NCI-H1436 (cell line): ENCODE results near the gene YDJC.
A peak's percentile ranks its signal among the peaks of the same experiment; 100 is the strongest.
"Not testable (repeated sequence)": the region's sequence is repeated elsewhere in the genome, so short reads cannot be mapped to it uniquely, and the experiment has no call there.

Experiments used
- DNase-seq: peaks from one replicate; lab custom pipeline; 2025; lab: John Stamatoyannopoulos, UW

The YDJC gene

GRCh38 chr22:21629255-21630149 is at the start of gene YDJC:
Gene YDJC, minus strand, starts transcription at chr22:21630022. Its CDS starts 8 bp downstream, at chr22:21630014.
- DNase-seq, result peak; percentile 93

- no peak for DNase-seq
Observed at GRCh38 chr22:21679383-21679782, 49.6 kb upstream of the YDJC start.

GRCh38 chr22:21678842-21679241 is 49.0 kb upstream of the YDJC start:
- not testable (repeated sequence) for DNase-seq

GRCh38 chr22:21677606-21678443 is 48.0 kb upstream of the YDJC start:
- no peak for DNase-seq

GRCh38 chr22:21674638-21675245 is 44.9 kb upstream of the YDJC start:
- DNase-seq, result no peak

GRCh38 chr22:21673534-21674321 is 43.9 kb upstream of the YDJC start:
- DNase-seq, result no peak

GRCh38 chr22:21672107-21672629 is 42.3 kb upstream of the YDJC start:
- DNase-seq, result no peak

GRCh38 chr22:21669026-21669425 is 39.2 kb upstream of the YDJC start:
- no peak for DNase-seq

- no peak for DNase-seq
Observed at GRCh38 chr22:21666786-21667185, 37.0 kb upstream of the YDJC start.

GRCh38 chr22:21665047-21665851 is 35.4 kb upstream of the YDJC start:
- DNase-seq, result no peak

- no peak for DNase-seq
Observed at GRCh38 chr22:21663738-21664137, 33.9 kb upstream of the YDJC start.

GRCh38 chr22:21661991-21662390 is 32.2 kb upstream of the YDJC start:
- no peak for DNase-seq

- no peak for DNase-seq
Observed at GRCh38 chr22:21660904-21661303, 31.1 kb upstream of the YDJC start.

GRCh38 chr22:21659864-21660525 is 30.2 kb upstream of the YDJC start:
- no peak for DNase-seq

GRCh38 chr22:21657360-21658032 is 27.7 kb upstream of the YDJC start:
- peak; percentile 85 for DNase-seq

GRCh38 chr22:21657020-21657359 is 27.2 kb upstream of the YDJC start:
- no peak for DNase-seq

- no peak for DNase-seq
Observed at GRCh38 chr22:21652547-21653545, 23.0 kb upstream of the YDJC start.

- peak; percentile 86 for DNase-seq
Observed at GRCh38 chr22:21652010-21652546, 22.3 kb upstream of the YDJC start.
